H9 (cell line): Measurements from ENCODE around the gene SPIRE2. TPM values are rescaled to one million over a fixed set of nuclear protein-coding genes. Genes with fewer than 3 reads are reported as not detected.

Experiments used
- DNase-seq: peaks from one replicate; pipeline ENCODE4 v3.0.0-alpha.2; 2017
- H2AFZ ChIP-seq: one replicate; pipeline ENCODE4 v1.6.1; 2013; ENCODE audit warnings: mild to moderate bottlenecking, low read length, control low read depth, moderate library complexity
- H2AK5ac ChIP-seq: 2 replicates; pipeline ENCODE4 v1.6.1; 2013; ENCODE audit warnings: low read length, control low read depth, mixed read lengths; ENCODE audit not compliant: insufficient read length
- H2BK120ac ChIP-seq: one replicate; pipeline ENCODE4 v1.6.1; 2013; ENCODE audit warnings: low read depth, mild to moderate bottlenecking, low read length, control low read depth, inconsistent platforms; ENCODE audit not compliant: poor library complexity, severe bottlenecking
- H2BK12ac ChIP-seq: 2 replicates; pipeline ENCODE4 v1.6.1; 2013; ENCODE audit warnings: low read length, control low read depth, mixed read lengths, low read depth; ENCODE audit not compliant: insufficient read length
- H2BK15ac ChIP-seq: 2 replicates; pipeline ENCODE4 v1.6.1; 2013; ENCODE audit warnings: low read depth, low read length, control low read depth
- H2BK20ac ChIP-seq: one replicate; pipeline ENCODE4 v1.6.1; 2013; ENCODE audit warnings: low read depth, mild to moderate bottlenecking, low read length, control low read depth, inconsistent platforms; ENCODE audit not compliant: poor library complexity, severe bottlenecking
- H2BK5ac ChIP-seq: 2 replicates; pipeline ENCODE4 v1.6.1; 2013; ENCODE audit warnings: low read length, control low read depth, mixed read lengths; ENCODE audit not compliant: insufficient read length
- H3K14ac ChIP-seq: 2 replicates; pipeline ENCODE4 v1.6.1; 2013; ENCODE audit warnings: low read length, control low read depth; ENCODE audit not compliant: insufficient read depth
- H3K18ac ChIP-seq: 2 replicates; pipeline ENCODE4 v1.6.1; 2013; ENCODE audit warnings: low read depth, mild to moderate bottlenecking, mixed read lengths, low read length, control low read depth; ENCODE audit not compliant: insufficient read length
- H3K23ac ChIP-seq: 2 replicates; pipeline ENCODE4 v1.6.1; 2013; ENCODE audit warnings: low read length, control low read depth, mixed read lengths, low read depth; ENCODE audit not compliant: insufficient read length
- H3K23me2 ChIP-seq: 2 replicates; pipeline ENCODE4 v1.6.1; 2013; ENCODE audit warnings: low read depth, mild to moderate bottlenecking, mixed read lengths, low read length, control low read depth; ENCODE audit not compliant: insufficient read length, poor library complexity, severe bottlenecking
- H3K27ac ChIP-seq: 2 replicates; pipeline ENCODE4 v1.5.1; 2013; ENCODE audit warnings: low read length, control low read depth, mixed read lengths, low read depth; ENCODE audit not compliant: insufficient read length
- H3K27me3 ChIP-seq: 2 replicates; pipeline ENCODE4 v1.6.1; 2013; ENCODE audit warnings: low read length, control low read depth, inconsistent platforms; ENCODE audit not compliant: insufficient read depth
- H3K4ac ChIP-seq: 2 replicates; pipeline ENCODE4 v1.6.1; 2013; ENCODE audit warnings: low read depth, mild to moderate bottlenecking, control low read depth, inconsistent platforms, low read length, moderate library complexity
- H3K4me1 ChIP-seq: 2 replicates; pipeline ENCODE4 v1.6.1; 2013; ENCODE audit warnings: low read length, control low read depth, inconsistent platforms; ENCODE audit not compliant: insufficient read depth
- H3K4me2 ChIP-seq: 2 replicates; pipeline ENCODE4 v1.6.1; 2013; ENCODE audit warnings: low read length, control low read depth, mixed read lengths; ENCODE audit not compliant: insufficient read length, insufficient read depth
- H3K56ac ChIP-seq: 2 replicates; pipeline ENCODE4 v1.6.1; 2013; ENCODE audit warnings: low read depth, mild to moderate bottlenecking, mixed read lengths, low read length, control low read depth; ENCODE audit not compliant: insufficient read length
- H3K79me1 ChIP-seq: 2 replicates; pipeline ENCODE4 v1.6.1; 2013; ENCODE audit warnings: low read depth, mild to moderate bottlenecking, moderate library complexity, low read length, control low read depth, inconsistent platforms; ENCODE audit not compliant: insufficient read depth, poor library complexity, severe bottlenecking
- H3K79me2 ChIP-seq: 2 replicates; pipeline ENCODE4 v1.6.1; 2013; ENCODE audit warnings: low read length, control low read depth, inconsistent platforms; ENCODE audit not compliant: insufficient read depth
- H3K9ac ChIP-seq: 2 replicates; pipeline ENCODE4 v1.6.1; 2013; ENCODE audit warnings: low read length, control low read depth, mixed read lengths; ENCODE audit not compliant: insufficient read length; ENCODE audit errors: extremely low read depth
- H3K9me3 ChIP-seq: one replicate; pipeline ENCODE4 v1.6.1; 2013; ENCODE audit warnings: low read depth, low read length, inconsistent platforms; ENCODE audit not compliant: control insufficient read depth
- H3T11ph ChIP-seq: one replicate; pipeline ENCODE4 v1.6.1; 2013; ENCODE audit warnings: mild to moderate bottlenecking, low read length, control low read depth, inconsistent platforms
- H4K20me1 ChIP-seq: one replicate; pipeline ENCODE4 v1.6.1; 2013; ENCODE audit not compliant: control insufficient read depth, insufficient read length, insufficient read depth
- H4K5ac ChIP-seq: 2 replicates; pipeline ENCODE4 v1.6.1; 2013; ENCODE audit warnings: low read depth, mild to moderate bottlenecking, mixed read lengths, low read length, control low read depth; ENCODE audit not compliant: insufficient read length
- H4K8ac ChIP-seq: replicated peaks from 2 replicates; pipeline ENCODE4 v1.6.1; 2013; ENCODE audit warnings: low read length, control low read depth, mixed read lengths, low read depth; ENCODE audit not compliant: insufficient read length
- H4K91ac ChIP-seq: 2 replicates; pipeline ENCODE4 v1.6.1; 2013; ENCODE audit warnings: low read depth, mild to moderate bottlenecking, moderate library complexity, mixed read lengths, low read length, control low read depth; ENCODE audit not compliant: insufficient read length
- H3K27ac Mint-ChIP-seq, 3 experiments: 2 replicates in 2 of 3; 3 replicates in 1 of 3; pipeline ENCODE4 v1.8.0; 2020 to 2021; ENCODE audit warnings: mixed read lengths in 3 of 3, mild to moderate bottlenecking in 1 of 3, moderate library complexity in 1 of 3
- H3K27me3 Mint-ChIP-seq: 2 replicates; pipeline ENCODE4 v1.8.0; 2021; ENCODE audit warnings: low read depth, mild to moderate bottlenecking, moderate library complexity, mixed read lengths
- H3K36me3 Mint-ChIP-seq, 3 experiments: 2 replicates in 2 of 3; 3 replicates in 1 of 3; pipeline ENCODE4 v1.8.0; 2020 to 2021; ENCODE audit warnings: low read depth in 3 of 3, mixed read lengths in 3 of 3; ENCODE audit not compliant: insufficient read depth in 1 of 3
- H3K4me1 Mint-ChIP-seq, 2 experiments: 2 replicates each; pipeline ENCODE4 v1.8.0; 2020; ENCODE audit warnings: mixed read lengths in 2 of 2
- H3K4me3 Mint-ChIP-seq, 2 experiments: 2 replicates in 1 of 2; 3 replicates in 1 of 2; pipeline ENCODE4 v1.8.0; 2020 to 2021; ENCODE audit warnings: mild to moderate bottlenecking in 2 of 2, mixed read lengths in 2 of 2, moderate library complexity in 1 of 2
- H3K9me3 Mint-ChIP-seq, 2 experiments: 2 replicates in 1 of 2; 3 replicates in 1 of 2; pipeline ENCODE4 v1.8.0; 2020; ENCODE audit warnings: mild to moderate bottlenecking in 2 of 2, mixed read lengths in 2 of 2, moderate library complexity in 1 of 2
- CTCF ChIP-seq: fragments of 200-600 bp; sonication (generic); conservative IDR thresholded peaks from 3 replicates; pipeline ENCODE4 v1.8.0; 2021; ENCODE audit warnings: antibody characterized with exemption, mild to moderate bottlenecking
- WGBS: extraction: QIAGEN DNeasy Blood & Tissue Kit; methylation state at CpG from one replicate; pipeline ENCODE4 v1.1.7; 2013; ENCODE audit warnings: missing lambda C conversion rate, low lambda C conversion rate, mixed read lengths; ENCODE audit not compliant: insufficient read length; ENCODE audit errors: extremely low coverage; 5-methylcytosine and 5-hydroxymethylcytosine counted together
- total RNA-seq: library from RNA; stranded (reverse); gene quantifications from 2 replicates; pipeline ENCODE4 v1.2.1, GENCODE V29; 2021

SPIRE2 gene
- total RNA-seq, 1 experiment from 2014 or later = 6.9 TPM

DNA sequence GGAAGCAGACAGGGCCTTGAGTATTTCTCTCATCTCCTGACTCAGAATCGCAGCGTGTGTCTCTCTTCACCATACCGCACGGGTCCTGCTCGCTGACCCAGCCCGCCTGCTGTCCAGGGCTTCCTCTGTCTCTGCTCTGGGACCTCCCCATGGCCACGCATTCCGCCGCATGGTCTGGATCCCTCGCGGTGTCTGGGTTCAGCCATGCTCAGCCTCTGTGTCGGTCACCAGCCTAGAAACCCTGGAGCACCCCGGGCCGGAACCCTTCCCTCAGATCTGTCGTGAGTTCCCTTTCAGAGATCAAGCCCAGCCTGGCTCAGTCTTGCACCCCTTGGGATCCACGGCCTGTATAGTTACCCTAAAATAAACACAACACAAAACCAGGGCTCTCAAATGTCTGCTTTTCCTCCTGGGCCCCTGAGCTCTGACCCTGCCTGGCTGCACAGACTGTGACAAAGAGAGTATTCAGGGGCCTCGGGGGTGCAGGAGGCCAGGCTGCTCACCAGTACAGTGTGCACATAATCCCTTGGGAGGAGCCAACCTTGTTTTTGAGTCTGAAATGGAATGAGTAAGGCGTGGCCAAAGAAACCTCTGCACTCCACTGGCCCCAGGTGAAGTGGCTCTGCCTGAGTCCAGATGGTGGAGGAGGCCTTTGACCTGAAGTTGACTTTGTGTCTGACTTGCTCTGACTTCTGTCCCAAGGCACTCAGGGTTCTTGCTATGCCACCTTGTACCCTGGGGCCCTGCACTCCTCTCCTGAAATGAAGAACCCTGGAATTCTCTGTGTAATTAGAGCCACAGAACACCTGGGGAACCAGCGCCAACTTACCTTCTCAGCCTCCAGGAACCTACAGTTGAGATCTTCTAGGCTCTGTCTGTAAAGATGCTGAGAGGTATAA lies 5.8 kb upstream of the SPIRE2 start:
- H2AK5ac ChIP-seq = no peak overlapping the region
- no peaks in the 10 kb centered on the region for H3K79me1 ChIP-seq
- H3K27me3 ChIP-seq = no peaks in the 10 kb centered on the region
- WGBS = no CpG with 5 or more reads among the region's 19 CpGs
- no peak overlapping the region for H3T11ph ChIP-seq
- no peak for TF ChIP-seq CTCF
- no peak overlapping the region for H2BK12ac ChIP-seq
- peaks cover 30 to 31% of the 10 kb centered on the region in 2 experiments for H3K4me1 Mint-ChIP-seq
- peaks cover 0 to 25% (median 5%) of the 10 kb centered on the region in 3 experiments; a peak in 5 of 7 replicates for H3K36me3 Mint-ChIP-seq
- peaks cover 5% of the 10 kb centered on the region; the same call in 1 of the 2 replicates for H3K4me1 ChIP-seq
- no peak overlapping the region for H3K14ac ChIP-seq
- H2BK15ac ChIP-seq = no peak overlapping the region
- peak overlapping the region in 1 of 3 experiments; percentile 87; a peak in 1 of 7 replicates for H3K27ac Mint-ChIP-seq
- no peak overlapping the region for H2BK20ac ChIP-seq
- H3K23me2 ChIP-seq = no peaks in the 10 kb centered on the region
- no peak for DNase-seq
- no peak overlapping the region for H3K18ac ChIP-seq
- no peak overlapping the region; a peak in 1 of 5 replicates for H3K4me3 Mint-ChIP-seq
- H3K4me2 ChIP-seq = no peak overlapping the region
- no peak overlapping the region for H4K8ac ChIP-seq
- no peaks in the 10 kb centered on the region for H4K20me1 ChIP-seq
- H3K4ac ChIP-seq = no peak overlapping the region
- H3K56ac ChIP-seq = no peak overlapping the region
- no peak overlapping the region for H2BK5ac ChIP-seq
- H2BK120ac ChIP-seq = no peak overlapping the region
- H3K9me3 ChIP-seq = no peaks in the 10 kb centered on the region
- no peaks in the 10 kb centered on the region for H3K79me2 ChIP-seq
- peaks cover 11% of the 10 kb centered on the region for H3K27me3 Mint-ChIP-seq
- no peak overlapping the region for H3K23ac ChIP-seq
- no peak overlapping the region for H2AFZ ChIP-seq
- H4K5ac ChIP-seq = no peak overlapping the region
- no peak overlapping the region for H3K27ac ChIP-seq
- H4K91ac ChIP-seq = no peak overlapping the region
- no peak overlapping the region for H3K9ac ChIP-seq
- H3K9me3 Mint-ChIP-seq = peaks cover 5 to 10% of the 10 kb centered on the region in 2 experiments; a peak in 2 of 5 replicates
